ENCODE data around the gene LRRC7. TPM values are rescaled to one million over a fixed set of nuclear protein-coding genes. Genes with fewer than 3 reads are reported as not detected.
A peak's percentile ranks its signal among the peaks of the same experiment; 100 is the strongest.

The LRRC7 gene
- polyA plus RNA-seq (113 and 141 TPM in 2 replicates), polyA minus RNA-seq (260 and 323 TPM in 2 replicates)

GRCh38 chr1:69567652-69568420 is at the start of gene LRRC7:
LRRC7 (plus strand) TSS chr1:69567922; CDS start chr1:69568640, 718 bp downstream.
- H3K4me2 ChIP-seq (ENCODE audit: low read length), result no peak within 1 kb of the TSS
- no peaks in the 10 kb centered on the region for H3K36me3 ChIP-seq (ENCODE audit: insufficient read depth, low read length)
- TF ChIP-seq, protein P1, sequence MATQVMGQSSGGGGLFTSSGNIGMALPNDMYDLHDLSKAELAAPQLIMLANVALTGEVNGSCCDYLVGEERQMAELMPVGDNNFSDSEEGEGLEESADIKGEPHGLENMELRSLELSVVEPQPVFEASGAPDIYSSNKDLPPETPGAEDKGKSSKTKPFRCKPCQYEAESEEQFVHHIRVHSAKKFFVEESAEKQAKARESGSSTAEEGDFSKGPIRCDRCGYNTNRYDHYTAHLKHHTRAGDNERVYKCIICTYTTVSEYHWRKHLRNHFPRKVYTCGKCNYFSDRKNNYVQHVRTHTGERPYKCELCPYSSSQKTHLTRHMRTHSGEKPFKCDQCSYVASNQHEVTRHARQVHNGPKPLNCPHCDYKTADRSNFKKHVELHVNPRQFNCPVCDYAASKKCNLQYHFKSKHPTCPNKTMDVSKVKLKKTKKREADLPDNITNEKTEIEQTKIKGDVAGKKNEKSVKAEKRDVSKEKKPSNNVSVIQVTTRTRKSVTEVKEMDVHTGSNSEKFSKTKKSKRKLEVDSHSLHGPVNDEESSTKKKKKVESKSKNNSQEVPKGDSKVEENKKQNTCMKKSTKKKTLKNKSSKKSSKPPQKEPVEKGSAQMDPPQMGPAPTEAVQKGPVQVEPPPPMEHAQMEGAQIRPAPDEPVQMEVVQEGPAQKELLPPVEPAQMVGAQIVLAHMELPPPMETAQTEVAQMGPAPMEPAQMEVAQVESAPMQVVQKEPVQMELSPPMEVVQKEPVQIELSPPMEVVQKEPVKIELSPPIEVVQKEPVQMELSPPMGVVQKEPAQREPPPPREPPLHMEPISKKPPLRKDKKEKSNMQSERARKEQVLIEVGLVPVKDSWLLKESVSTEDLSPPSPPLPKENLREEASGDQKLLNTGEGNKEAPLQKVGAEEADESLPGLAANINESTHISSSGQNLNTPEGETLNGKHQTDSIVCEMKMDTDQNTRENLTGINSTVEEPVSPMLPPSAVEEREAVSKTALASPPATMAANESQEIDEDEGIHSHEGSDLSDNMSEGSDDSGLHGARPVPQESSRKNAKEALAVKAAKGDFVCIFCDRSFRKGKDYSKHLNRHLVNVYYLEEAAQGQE (IDR thresholded peaks at IDR 0.05; ENCODE audit: borderline replicate concordance), result peak; percentile 62
- TF ChIP-seq EP300 (conservative IDR thresholded peaks at IDR 0.05; ENCODE audit: poor library complexity, severe bottlenecking) (peak; percentile 12), MXI1 (conservative IDR thresholded peaks at IDR 0.05; ENCODE audit: poor library complexity, severe bottlenecking) (peak; percentile 56), POLR2AphosphoS5 (IDR thresholded peaks at IDR 0.05) (peak; percentile 77), TAF1 (IDR thresholded peaks at IDR 0.05; ENCODE audit: low read depth) (peak; percentile 12), RAD21 (conservative IDR thresholded peaks at IDR 0.05) (peak; percentile 50), EZH2 (IDR thresholded peaks at IDR 0.05; ENCODE audit: borderline replicate concordance, insufficient read depth, low read length, poor library complexity, severe bottlenecking) (no peak), SMC3 (conservative IDR thresholded peaks at IDR 0.05; ENCODE audit: poor library complexity) (peak; percentile 61)
- TF ChIP-seq, protein P2, sequence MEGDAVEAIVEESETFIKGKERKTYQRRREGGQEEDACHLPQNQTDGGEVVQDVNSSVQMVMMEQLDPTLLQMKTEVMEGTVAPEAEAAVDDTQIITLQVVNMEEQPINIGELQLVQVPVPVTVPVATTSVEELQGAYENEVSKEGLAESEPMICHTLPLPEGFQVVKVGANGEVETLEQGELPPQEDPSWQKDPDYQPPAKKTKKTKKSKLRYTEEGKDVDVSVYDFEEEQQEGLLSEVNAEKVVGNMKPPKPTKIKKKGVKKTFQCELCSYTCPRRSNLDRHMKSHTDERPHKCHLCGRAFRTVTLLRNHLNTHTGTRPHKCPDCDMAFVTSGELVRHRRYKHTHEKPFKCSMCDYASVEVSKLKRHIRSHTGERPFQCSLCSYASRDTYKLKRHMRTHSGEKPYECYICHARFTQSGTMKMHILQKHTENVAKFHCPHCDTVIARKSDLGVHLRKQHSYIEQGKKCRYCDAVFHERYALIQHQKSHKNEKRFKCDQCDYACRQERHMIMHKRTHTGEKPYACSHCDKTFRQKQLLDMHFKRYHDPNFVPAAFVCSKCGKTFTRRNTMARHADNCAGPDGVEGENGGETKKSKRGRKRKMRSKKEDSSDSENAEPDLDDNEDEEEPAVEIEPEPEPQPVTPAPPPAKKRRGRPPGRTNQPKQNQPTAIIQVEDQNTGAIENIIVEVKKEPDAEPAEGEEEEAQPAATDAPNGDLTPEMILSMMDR (IDR thresholded peaks at IDR 0.05; ENCODE audit: poor library complexity, severe bottlenecking), result no peak
- H3F3A ChIP-seq (ENCODE audit: insufficient read depth, low read length, poor library complexity, severe bottlenecking), result peaks cover 2% of the 10 kb centered on the region
- peak within 1 kb of the TSS; percentile 85 for H3K4me3 ChIP-seq (ENCODE audit: low read length)
- peak within 1 kb of the TSS; percentile 93 for H3K27ac ChIP-seq (ENCODE audit: low read length)
- H3K79me2 ChIP-seq (replicated peaks; ENCODE audit: insufficient read depth, low read length), result peaks cover 34% of the 10 kb centered on the region
- H3K9ac ChIP-seq (ENCODE audit: low read length), result peak within 1 kb of the TSS; percentile 88
- no peaks in the 10 kb centered on the region for H4K20me1 ChIP-seq (ENCODE audit: insufficient read depth)
- no peaks in the 10 kb centered on the region for H3K9me2 ChIP-seq (ENCODE audit: insufficient read depth, low read length)
- H3K9me3 ChIP-seq (ENCODE audit: low read length), result no peaks in the 10 kb centered on the region
- peak within 1 kb of the TSS; percentile 53 for H2AFZ ChIP-seq (ENCODE audit: low read depth, low read length)
- peaks cover 6% of the 10 kb centered on the region for H3K27me3 ChIP-seq (ENCODE audit: insufficient read depth, low read depth, low read length)

DNA sequence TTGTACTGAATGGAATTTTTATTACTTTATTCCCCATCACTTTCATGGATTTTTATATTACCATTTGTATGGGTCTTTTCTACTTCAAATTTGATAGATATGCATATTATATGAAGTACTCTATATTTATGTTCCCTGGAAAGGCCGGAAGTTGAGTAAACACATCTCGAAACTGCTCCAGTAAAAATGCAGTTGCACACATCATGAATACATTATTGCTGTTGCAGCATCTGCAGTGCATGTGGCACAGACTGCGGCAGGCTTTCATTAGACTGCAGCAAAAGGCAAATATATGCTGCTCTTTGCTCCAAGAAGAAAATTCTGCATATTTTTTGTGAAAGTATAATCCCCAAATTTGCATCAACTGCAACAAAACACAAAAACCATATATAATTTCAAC is 48.7 kb upstream of the LRRC7 start:
- Histone ChIP-seq H3K27ac (ENCODE audit: low read length) (no peak overlapping the region), H3K9me3 (ENCODE audit: low read length) (no peaks in the 10 kb centered on the region), H3F3A (ENCODE audit: insufficient read depth, low read length, poor library complexity, severe bottlenecking) (no peaks in the 10 kb centered on the region), H4K20me1 (ENCODE audit: insufficient read depth) (no peaks in the 10 kb centered on the region), H3K9ac (ENCODE audit: low read length) (no peak overlapping the region), H3K79me2 (replicated peaks; ENCODE audit: insufficient read depth, low read length) (no peaks in the 10 kb centered on the region), H3K4me2 (ENCODE audit: low read length) (no peak overlapping the region), H3K36me3 (ENCODE audit: insufficient read depth, low read length) (no peaks in the 10 kb centered on the region), H2AFZ (ENCODE audit: low read depth, low read length) (no peak overlapping the region), H3K27me3 (ENCODE audit: insufficient read depth, low read depth, low read length) (no peaks in the 10 kb centered on the region), H3K4me3 (ENCODE audit: low read length) (no peak overlapping the region), H3K9me2 (ENCODE audit: insufficient read depth, low read length) (no peaks in the 10 kb centered on the region)
- TF ChIP-seq EP300 (conservative IDR thresholded peaks at IDR 0.05; ENCODE audit: poor library complexity, severe bottlenecking) (no peak), MXI1 (conservative IDR thresholded peaks at IDR 0.05; ENCODE audit: poor library complexity, severe bottlenecking) (no peak), POLR2AphosphoS5 (IDR thresholded peaks at IDR 0.05) (no peak), RAD21 (conservative IDR thresholded peaks at IDR 0.05) (no peak), SMC3 (conservative IDR thresholded peaks at IDR 0.05; ENCODE audit: poor library complexity) (no peak), TAF1 (IDR thresholded peaks at IDR 0.05; ENCODE audit: low read depth) (no peak), EZH2 (IDR thresholded peaks at IDR 0.05; ENCODE audit: borderline replicate concordance, insufficient read depth, low read length, poor library complexity, severe bottlenecking) (no peak)
- TF ChIP-seq, protein P1 (IDR thresholded peaks at IDR 0.05; ENCODE audit: borderline replicate concordance), result no peak
- TF ChIP-seq, protein P2 (IDR thresholded peaks at IDR 0.05; ENCODE audit: poor library complexity, severe bottlenecking), result no peak

Measured in neural cell (in vitro differentiated cells).